ENCODE results near the gene NXPE4. TPM values are rescaled to one million over a fixed set of nuclear protein-coding genes. Genes with fewer than 3 reads are reported as not detected.

Gene NXPE4
- total and polyA plus RNA-seq, 2 donors (not counting 1 experiment from before 2014, with no cell fraction given) = not detected

DNA sequence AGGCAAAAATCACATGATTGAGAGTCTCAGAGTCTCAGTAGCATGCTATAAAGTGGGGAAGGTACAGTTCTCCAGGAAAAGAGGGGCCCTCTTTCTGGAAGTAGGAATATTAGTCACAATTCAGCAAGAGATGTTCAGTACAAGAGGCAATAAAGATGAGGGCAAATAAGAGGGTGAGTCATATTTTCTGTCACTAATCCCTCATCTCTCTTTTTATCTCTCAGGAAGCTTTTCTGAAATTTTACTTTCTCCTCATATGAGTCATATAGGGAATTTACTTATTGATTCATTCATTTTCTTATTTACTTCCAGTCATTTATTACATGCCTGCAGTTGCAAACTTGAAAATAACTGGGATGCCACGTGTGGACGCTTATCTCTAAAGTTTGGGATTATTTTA is 32.5 kb downstream of the NXPE4 start:
- peak in 1 of 2 donors; percentile 59 for DNase-seq (ENCODE audit: low read depth in 2 of 2)
- TF ChIP-seq, protein P1, sequence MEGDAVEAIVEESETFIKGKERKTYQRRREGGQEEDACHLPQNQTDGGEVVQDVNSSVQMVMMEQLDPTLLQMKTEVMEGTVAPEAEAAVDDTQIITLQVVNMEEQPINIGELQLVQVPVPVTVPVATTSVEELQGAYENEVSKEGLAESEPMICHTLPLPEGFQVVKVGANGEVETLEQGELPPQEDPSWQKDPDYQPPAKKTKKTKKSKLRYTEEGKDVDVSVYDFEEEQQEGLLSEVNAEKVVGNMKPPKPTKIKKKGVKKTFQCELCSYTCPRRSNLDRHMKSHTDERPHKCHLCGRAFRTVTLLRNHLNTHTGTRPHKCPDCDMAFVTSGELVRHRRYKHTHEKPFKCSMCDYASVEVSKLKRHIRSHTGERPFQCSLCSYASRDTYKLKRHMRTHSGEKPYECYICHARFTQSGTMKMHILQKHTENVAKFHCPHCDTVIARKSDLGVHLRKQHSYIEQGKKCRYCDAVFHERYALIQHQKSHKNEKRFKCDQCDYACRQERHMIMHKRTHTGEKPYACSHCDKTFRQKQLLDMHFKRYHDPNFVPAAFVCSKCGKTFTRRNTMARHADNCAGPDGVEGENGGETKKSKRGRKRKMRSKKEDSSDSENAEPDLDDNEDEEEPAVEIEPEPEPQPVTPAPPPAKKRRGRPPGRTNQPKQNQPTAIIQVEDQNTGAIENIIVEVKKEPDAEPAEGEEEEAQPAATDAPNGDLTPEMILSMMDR (conservative IDR thresholded peaks at IDR 0.05 in 1 of 2, IDR thresholded peaks at IDR 0.05 in 1 of 2; ENCODE audit: low read depth in 1 of 2, low read length in 2 of 2) = no peak
- TF ChIP-seq EZH2 (IDR thresholded peaks at IDR 0.05; ENCODE audit: low read length, missing control alignments) = no peak

DNA sequence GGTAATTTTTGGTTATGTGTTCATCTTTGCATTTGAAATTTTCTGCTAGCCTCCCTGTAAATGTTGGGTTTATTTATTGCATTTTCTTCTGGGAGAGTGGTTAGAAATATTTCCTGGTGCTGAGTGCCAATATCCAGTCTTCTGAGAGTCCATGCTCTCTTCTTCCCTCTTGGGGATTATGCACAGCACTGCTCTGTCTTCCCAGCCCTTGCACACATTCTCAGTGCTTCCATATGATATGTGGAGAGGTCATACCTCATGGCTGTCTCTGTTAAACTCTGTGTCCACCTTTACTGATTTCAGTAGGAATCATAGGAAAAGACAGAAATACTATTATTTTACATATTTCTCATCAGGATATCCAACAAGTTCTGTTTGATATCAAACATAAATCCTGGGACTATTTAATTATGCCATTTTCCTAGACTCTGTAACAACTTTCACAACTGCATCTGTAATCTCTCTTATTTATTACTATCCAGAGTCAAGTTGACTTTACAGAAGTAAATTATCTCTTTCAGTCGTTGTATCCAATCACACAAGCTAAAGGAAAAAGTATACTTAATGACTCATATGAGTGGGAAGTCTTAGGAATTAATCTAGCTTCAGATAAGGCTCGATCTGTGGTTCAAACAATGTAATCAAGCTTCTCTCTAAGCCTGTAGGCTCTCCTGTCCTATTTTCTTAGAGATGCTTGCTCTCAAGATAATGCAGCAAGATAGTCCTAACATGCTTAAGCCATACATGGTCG is 33.2 kb downstream of the NXPE4 start:
- no peaks in the 10 kb centered on the region for H3K27me3 ChIP-seq (ENCODE audit: control insufficient read depth, insufficient read depth, low read length)
- DNase-seq (ENCODE audit: low read depth in 2 of 2) = peak; percentile 6 to 86
- H3K9ac ChIP-seq (ENCODE audit: insufficient read depth, low read length) = no peak overlapping the region
- no peaks in the 10 kb centered on the region for H4K20me1 ChIP-seq (ENCODE audit: control insufficient read depth, extremely low read depth, insufficient read depth, low read length)
- no peak overlapping the region for H3K4me3 ChIP-seq (replicated peaks in 1 of 4; ENCODE audit: control extremely low read depth in 1 of 4, insufficient read depth in 1 of 4, low read depth in 3 of 4, low read length in 4 of 4)
- H3K4me2 ChIP-seq (ENCODE audit: extremely low read depth, insufficient read depth, low read length) = no peak overlapping the region
- H3K27ac ChIP-seq (ENCODE audit: insufficient read depth, low read length) = no peak overlapping the region
- no peaks in the 10 kb centered on the region for H3K9me3 ChIP-seq (ENCODE audit: control insufficient read depth, insufficient read depth, low read depth, low read length)
- no peaks in the 10 kb centered on the region for H3K36me3 ChIP-seq (ENCODE audit: control insufficient read depth, insufficient read depth, low read length)
- H3K4me1 ChIP-seq (ENCODE audit: control insufficient read depth, extremely low read depth, insufficient read depth, low read length) = no peaks in the 10 kb centered on the region
- H2AFZ ChIP-seq (ENCODE audit: low read length) = no peak overlapping the region
- TF ChIP-seq, protein P1 (conservative IDR thresholded peaks at IDR 0.05 in 1 of 2, IDR thresholded peaks at IDR 0.05 in 1 of 2; ENCODE audit: low read depth in 1 of 2, low read length in 2 of 2) = no peak
- TF ChIP-seq EZH2 (IDR thresholded peaks at IDR 0.05; ENCODE audit: low read length, missing control alignments) = no peak
- no peaks in the 10 kb centered on the region for H3K79me2 ChIP-seq (ENCODE audit: control insufficient read depth, insufficient read depth, low read length)

More for the DNA sequence above, 32.5 kb downstream of the NXPE4 start:
- Histone ChIP-seq H3K9me3 (ENCODE audit: control insufficient read depth, insufficient read depth, low read depth, low read length) (no peaks in the 10 kb centered on the region), H3K36me3 (ENCODE audit: control insufficient read depth, insufficient read depth, low read length) (no peaks in the 10 kb centered on the region), H3K4me3 (replicated peaks in 1 of 4; ENCODE audit: control extremely low read depth in 1 of 4, insufficient read depth in 1 of 4, low read depth in 3 of 4, low read length in 4 of 4) (no peak overlapping the region), H3K4me1 (ENCODE audit: control insufficient read depth, extremely low read depth, insufficient read depth, low read length) (no peaks in the 10 kb centered on the region), H3K4me2 (ENCODE audit: extremely low read depth, insufficient read depth, low read length) (no peak overlapping the region), H3K27me3 (ENCODE audit: control insufficient read depth, insufficient read depth, low read length) (no peaks in the 10 kb centered on the region), H3K9ac (ENCODE audit: insufficient read depth, low read length) (no peak overlapping the region), H2AFZ (ENCODE audit: low read length) (no peak overlapping the region), H4K20me1 (ENCODE audit: control insufficient read depth, extremely low read depth, insufficient read depth, low read length) (no peaks in the 10 kb centered on the region), H3K27ac (ENCODE audit: insufficient read depth, low read length) (no peak overlapping the region), H3K79me2 (ENCODE audit: control insufficient read depth, insufficient read depth, low read length) (no peaks in the 10 kb centered on the region)

DNA sequence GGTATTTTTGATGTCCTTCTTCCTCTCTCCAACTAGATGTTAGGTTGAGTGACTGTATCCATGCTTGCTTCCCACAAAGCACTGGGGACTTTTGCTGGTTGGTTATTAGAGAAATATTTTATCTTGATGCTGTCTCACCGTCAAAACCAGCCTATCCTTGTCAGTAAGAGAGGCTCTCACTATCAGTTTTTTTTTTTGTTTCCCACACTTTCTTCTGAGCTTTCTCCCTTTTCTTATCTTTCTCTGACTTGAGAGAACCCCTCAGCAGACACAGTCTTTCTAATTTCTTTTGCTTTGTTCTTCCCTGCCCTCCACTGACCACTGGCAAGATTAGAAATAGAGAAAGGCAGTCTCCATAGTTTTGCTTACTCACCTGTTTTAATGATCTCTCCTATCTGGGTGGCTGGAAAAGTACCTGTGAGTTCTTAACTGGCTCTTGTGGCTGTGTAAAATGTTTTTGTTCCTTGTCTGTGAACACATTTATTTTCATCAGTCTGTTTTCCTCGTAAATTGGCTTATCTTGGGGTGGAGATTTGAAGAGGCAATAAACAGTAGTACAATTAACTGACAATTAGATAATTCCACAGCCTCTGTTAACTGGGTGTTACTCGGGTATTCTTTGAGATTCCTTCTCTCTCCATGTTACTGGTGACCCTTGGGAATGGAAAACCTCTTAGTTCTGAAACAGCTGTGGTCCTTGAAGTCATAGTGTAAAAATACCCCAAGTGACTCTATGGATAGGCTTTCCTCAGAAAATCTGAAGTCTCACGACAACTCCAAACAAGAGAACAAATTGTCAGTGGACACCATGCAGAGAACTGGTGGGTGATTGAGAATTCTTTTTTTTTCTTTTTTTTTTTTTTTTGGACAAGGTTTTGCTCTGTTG is 35.9 kb downstream of the NXPE4 start, which contains the start of gene NXPE1:
TSS of gene NXPE1 (minus strand) at position 457 of the 886 bp plus-strand sequence. CDS start 8,680 bp downstream, outside the sequence.
- Histone ChIP-seq H3K9me3 (ENCODE audit: control insufficient read depth, insufficient read depth, low read depth, low read length) (no peaks in the 10 kb centered on the region), H2AFZ (ENCODE audit: low read length) (no peak within 1 kb of the TSS), H3K27ac (ENCODE audit: insufficient read depth, low read length) (no peak within 1 kb of the TSS), H3K9ac (ENCODE audit: insufficient read depth, low read length) (no peak within 1 kb of the TSS), H3K4me2 (ENCODE audit: extremely low read depth, insufficient read depth, low read length) (no peak within 1 kb of the TSS), H3K4me3 (replicated peaks in 1 of 4; ENCODE audit: control extremely low read depth in 1 of 4, insufficient read depth in 1 of 4, low read depth in 3 of 4, low read length in 4 of 4) (no peak within 1 kb of the TSS), H3K27me3 (ENCODE audit: control insufficient read depth, insufficient read depth, low read length) (no peaks in the 10 kb centered on the region), H4K20me1 (ENCODE audit: control insufficient read depth, extremely low read depth, insufficient read depth, low read length) (no peaks in the 10 kb centered on the region), H3K79me2 (ENCODE audit: control insufficient read depth, insufficient read depth, low read length) (no peaks in the 10 kb centered on the region), H3K4me1 (ENCODE audit: control insufficient read depth, extremely low read depth, insufficient read depth, low read length) (no peaks in the 10 kb centered on the region), H3K36me3 (ENCODE audit: control insufficient read depth, insufficient read depth, low read length) (no peaks in the 10 kb centered on the region)
- TF ChIP-seq, protein P1 (conservative IDR thresholded peaks at IDR 0.05 in 1 of 2, IDR thresholded peaks at IDR 0.05 in 1 of 2; ENCODE audit: low read depth in 1 of 2, low read length in 2 of 2) = no peak
- no peak for TF ChIP-seq EZH2 (IDR thresholded peaks at IDR 0.05; ENCODE audit: low read length, missing control alignments)
- no peak for DNase-seq (ENCODE audit: low read depth in 2 of 2)

All from fibroblast of lung (primary cell).